ENCODE data around the gene CRMP1.
"Not testable (repeated sequence)": the region's sequence is repeated elsewhere in the genome, so short reads cannot be mapped to it uniquely, and the experiment has no call there.

The CRMP1 gene

GRCh38 chr4:5852523-5853202 lies 40.2 kb downstream of the CRMP1 start:
- no peak for DNase-seq

- no peak for DNase-seq
Observed at GRCh38 chr4:5851637-5852301, 41.1 kb downstream of the CRMP1 start.

- DNase-seq = no peak
Observed at GRCh38 chr4:5845035-5845905, 47.6 kb downstream of the CRMP1 start.

GRCh38 chr4:5843573-5844530 lies 49.0 kb downstream of the CRMP1 start:
- DNase-seq = no peak

- no peak for DNase-seq
Observed at GRCh38 chr4:5842456-5842855, 50.4 kb downstream of the CRMP1 start.

GRCh38 chr4:5839751-5840674 lies 52.9 kb downstream of the CRMP1 start:
- no peak for DNase-seq

GRCh38 chr4:5839332-5839731 lies 53.6 kb downstream of the CRMP1 start:
- no peak for DNase-seq

- not testable (repeated sequence) for DNase-seq
Observed at GRCh38 chr4:5837483-5837882, 55.4 kb downstream of the CRMP1 start.

- no peak for DNase-seq
Observed at GRCh38 chr4:5836943-5837342, 55.9 kb downstream of the CRMP1 start.

- no peak for DNase-seq
Observed at GRCh38 chr4:5828005-5828391, 64.9 kb downstream of the CRMP1 start.

- DNase-seq = no peak
Observed at GRCh38 chr4:5827108-5828004, 65.5 kb downstream of the CRMP1 start.

- DNase-seq = no peak
Observed at GRCh38 chr4:5826437-5827107, 66.3 kb downstream of the CRMP1 start.

GRCh38 chr4:5825321-5826041 lies 67.4 kb downstream of the CRMP1 start:
- no peak for DNase-seq

GRCh38 chr4:5824635-5825034 lies 68.3 kb downstream of the CRMP1 start:
- no peak for DNase-seq

GRCh38 chr4:5824227-5824626 lies 68.7 kb downstream of the CRMP1 start:
- no peak for DNase-seq

- DNase-seq = no peak
Observed at GRCh38 chr4:5823542-5824211, 69.2 kb downstream of the CRMP1 start.

GRCh38 chr4:5822619-5823018 lies 70.3 kb downstream of the CRMP1 start:
- no peak for DNase-seq

- DNase-seq = no peak
Observed at GRCh38 chr4:5821665-5822358, 71.1 kb downstream of the CRMP1 start.

Data from activated effector memory CD4-positive, alpha-beta T cell treated with Interleukin-2 at 50 U/mL for 16 hours (primary cell).